HepG2 (cell line): Measurements from ENCODE around the gene FKBP1B. TPM values are rescaled to one million over a fixed set of nuclear protein-coding genes. Genes with fewer than 3 reads are reported as not detected.

Experiments
- ARHGAP35 ChIP-seq: sonication (generic); formaldehyde crosslinking; IDR thresholded peaks from 2 replicates; pipeline ENCODE4 v1.9.0; 2022; ENCODE audit warnings: mild to moderate bottlenecking, inconsistent platforms, moderate library complexity, missing genetic modification reagents, borderline replicate concordance
- ASH2L ChIP-seq: fragments of 300-600, 200-600 bp; sonication (generic); IDR thresholded peaks from 2 replicates; pipeline ENCODE4 v1.7.0; 2017; ENCODE audit warnings: low read depth, mild to moderate bottlenecking, moderate library complexity, mixed read lengths, low read length; ENCODE audit not compliant: insufficient read length
- ATF7 ChIP-seq, 2 experiments: fragments of 450-650 bp in 1 of 2; sonication (generic) in 1 of 2; formaldehyde crosslinking in 1 of 2; IDR thresholded peaks; 2 replicates each; pipeline versions ENCODE4 v1.4.0 to v1.6.1; 2016 to 2020; ENCODE audit warnings: antibody characterized with exemption in 1 of 2, mild to moderate bottlenecking in 1 of 2, missing genetic modification reagents in 1 of 2
- DMTF1 ChIP-seq: sonication (generic); formaldehyde crosslinking; IDR thresholded peaks from 2 replicates; pipeline ENCODE4 v1.4.0; 2020; ENCODE audit warnings: mild to moderate bottlenecking, missing genetic modification reagents
- HNF4G ChIP-seq, 2 experiments: sonication (generic) in 1 of 2; formaldehyde crosslinking in 1 of 2; IDR thresholded peaks; 2 replicates each; pipeline versions ENCODE4 v1.4.0 to v1.6.1; 2011 to 2020; ENCODE audit warnings: borderline replicate concordance in 2 of 2, low read depth in 2 of 2, mild to moderate bottlenecking in 2 of 2, low read length in 1 of 2, missing genetic modification reagents in 1 of 2, moderate library complexity in 1 of 2
- PHF20 ChIP-seq: sonication (generic); formaldehyde crosslinking; IDR thresholded peaks from 2 replicates; pipeline ENCODE4 v1.5.0; 2020; ENCODE audit warnings: mild to moderate bottlenecking, missing genetic modification reagents
- SP140L ChIP-seq: sonication (generic); formaldehyde crosslinking; IDR thresholded peaks from 2 replicates; pipeline ENCODE4 v1.4.0; 2020; ENCODE audit warnings: missing genetic modification reagents, borderline replicate concordance
- SSRP1 ChIP-seq: IDR thresholded peaks from 2 replicates; pipeline ENCODE4 v1.6.1; 2016; ENCODE audit warnings: control low read depth
- TBL1XR1 ChIP-seq: fragments of 150-350 bp; IDR thresholded peaks from 2 replicates; pipeline ENCODE4 v1.6.1; 2014; ENCODE audit warnings: borderline replicate concordance, low read length; ENCODE audit not compliant: partially characterized antibody
- ZBTB7A ChIP-seq: sonication (generic); formaldehyde crosslinking; IDR thresholded peaks from 2 replicates; pipeline ENCODE4 v1.8.0; 2022; ENCODE audit warnings: mild to moderate bottlenecking, missing genetic modification reagents
- ZMYM4 ChIP-seq: sonication (generic); formaldehyde crosslinking; IDR thresholded peaks from 2 replicates; pipeline ENCODE4 v1.8.1; 2023; ENCODE audit warnings: mild to moderate bottlenecking, missing genetic modification reagents
- ZNF326 ChIP-seq: sonication (generic); formaldehyde crosslinking; IDR thresholded peaks from 2 replicates; pipeline ENCODE4 v1.4.0; 2020; ENCODE audit warnings: missing genetic modification reagents, borderline replicate concordance
- ZNF333 ChIP-seq: sonication (generic); formaldehyde crosslinking; IDR thresholded peaks from 2 replicates; pipeline ENCODE4 v1.4.0; 2020; ENCODE audit warnings: mild to moderate bottlenecking, missing genetic modification reagents, borderline replicate concordance
- ZNF513 ChIP-seq: sonication (generic); formaldehyde crosslinking; conservative IDR thresholded peaks from 2 replicates; pipeline ENCODE4 v1.5.0; 2020; ENCODE audit warnings: missing genetic modification reagents
- ZNF737 ChIP-seq: sonication (generic); formaldehyde crosslinking; IDR thresholded peaks from 2 replicates; pipeline ENCODE4 v1.5.0; 2020; ENCODE audit warnings: missing genetic modification reagents, mild to moderate bottlenecking, borderline replicate concordance
- polyA plus RNA-seq, 8 experiments: library from polyadenylated mRNA; depleted of rRNA in 3 of 8; stranded (reverse) in 7 of 8; unstranded in 1 of 8; fragments of >200 nt; fragmentation: Illumina TruSeq in 4 of 8; extraction: Trizol in 4 of 8; gene quantifications; 2 replicates each; pipeline versions ENCODE4 v1.2.1 to v1.2.3, GENCODE V29; 2011 to 2016; ENCODE audit warnings: low read depth in 4 of 8, missing spikeins in 1 of 8, mixed read lengths in 1 of 8; ENCODE audit not compliant: insufficient read depth in 1 of 8
- total RNA-seq, 5 experiments: library from RNA; depleted of rRNA; stranded (reverse); fragments of >200 nt; fragmentation: Illumina TruSeq; extraction: Trizol; gene quantifications; 2 replicates each; pipeline ENCODE4 v1.2.3, GENCODE V29; 2016; ENCODE audit warnings: low read depth in 1 of 5
- TF ChIP-seq, protein P1 (sequence below): IDR thresholded peaks from 2 replicates; pipeline ENCODE4 v1.6.1; 2016; ENCODE audit warnings: missing compliant biosample characterization, missing genetic modification reagents, borderline replicate concordance
- TF ChIP-seq, protein P2 (sequence below): sonication (generic); formaldehyde crosslinking; IDR thresholded peaks from 2 replicates; pipeline ENCODE4 v1.5.0; 2020; ENCODE audit warnings: mild to moderate bottlenecking, missing genetic modification reagents
- TF ChIP-seq, protein P3 (sequence below): sonication (generic); formaldehyde crosslinking; IDR thresholded peaks from 2 replicates; pipeline ENCODE4 v1.4.0; 2020; ENCODE audit warnings: missing genetic modification reagents, borderline replicate concordance

The FKBP1B gene
- total and polyA plus RNA-seq, 2 of the 13 experiments (the other 11 are each of a cell fraction or from before 2014, with no cell fraction given) = 35.2 to 96.3 TPM

DNA sequence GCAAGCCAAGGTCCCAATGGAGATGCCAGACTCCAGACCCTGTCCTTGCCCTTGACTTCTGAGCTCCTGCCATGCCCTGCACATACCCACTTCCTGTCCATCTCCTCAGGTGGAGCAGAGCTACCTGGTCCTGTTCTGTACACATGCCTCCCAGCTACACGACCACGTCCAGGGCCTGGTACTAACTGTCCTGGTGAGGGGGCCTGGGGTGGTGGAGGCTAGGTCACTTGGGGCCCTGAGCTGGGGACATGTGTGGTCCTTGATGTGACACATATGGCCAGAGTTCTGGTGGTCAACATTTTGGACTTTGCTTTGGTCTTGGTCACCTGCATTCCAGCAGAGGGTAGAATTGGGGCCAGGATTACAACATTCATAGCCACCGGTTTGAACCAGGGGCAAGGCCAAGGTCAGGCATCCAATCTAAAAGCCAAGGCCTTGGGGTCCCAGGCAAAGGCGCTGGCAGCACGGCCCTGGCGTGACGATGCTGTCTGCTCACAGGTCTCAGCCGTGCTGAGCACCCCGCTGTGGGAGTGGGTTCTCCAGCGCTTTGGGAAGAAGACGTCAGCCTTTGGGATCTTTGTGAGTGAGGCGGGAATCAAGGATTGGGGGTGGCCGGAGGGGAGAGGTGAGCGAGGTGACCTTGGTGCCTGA lies 27.1 kb upstream of the FKBP1B start (continued):
- TF ChIP-seq, protein P1, sequence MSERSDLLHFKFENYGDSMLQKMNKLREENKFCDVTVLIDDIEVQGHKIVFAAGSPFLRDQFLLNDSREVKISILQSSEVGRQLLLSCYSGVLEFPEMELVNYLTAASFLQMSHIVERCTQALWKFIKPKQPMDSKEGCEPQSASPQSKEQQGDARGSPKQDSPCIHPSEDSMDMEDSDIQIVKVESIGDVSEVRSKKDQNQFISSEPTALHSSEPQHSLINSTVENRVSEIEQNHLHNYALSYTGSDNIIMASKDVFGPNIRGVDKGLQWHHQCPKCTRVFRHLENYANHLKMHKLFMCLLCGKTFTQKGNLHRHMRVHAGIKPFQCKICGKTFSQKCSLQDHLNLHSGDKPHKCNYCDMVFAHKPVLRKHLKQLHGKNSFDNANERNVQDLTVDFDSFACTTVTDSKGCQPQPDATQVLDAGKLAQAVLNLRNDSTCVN (CRISPR knock-in tag) = no peak; the same call in 1 of the 2 replicates
- TF ChIP-seq ATF7 (IDR thresholded peaks at IDR 0.05) = no peak
- TF ChIP-seq ATF7 (CRISPR knock-in tag; IDR thresholded peaks at IDR 0.05) = peak; percentile 30; the same call in 1 of the 2 replicates
- no peak for TF ChIP-seq SSRP1 (CRISPR knock-in tag)
- TF ChIP-seq ZNF513 (CRISPR knock-in tag) = no peak
- TF ChIP-seq PHF20 (CRISPR knock-in tag) = no peak
- TF ChIP-seq ZNF737 = no peak
- no peak for TF ChIP-seq DMTF1 (CRISPR knock-in tag)
- peak; percentile 97 for TF ChIP-seq TBL1XR1
- no peak for TF ChIP-seq ZNF326 (CRISPR knock-in tag)
- peak; percentile 90 for TF ChIP-seq HNF4G (IDR thresholded peaks at IDR 0.05; ENCODE audit: borderline replicate concordance, low read depth, low read length)
- TF ChIP-seq HNF4G (CRISPR knock-in tag; IDR thresholded peaks at IDR 0.05; ENCODE audit: borderline replicate concordance, low read depth) = peak; percentile 96
- no peak; the same call in 1 of the 2 replicates for TF ChIP-seq ARHGAP35 (CRISPR knock-in tag)
- TF ChIP-seq ZBTB7A (CRISPR knock-in tag) = no peak; the same call in 1 of the 2 replicates
- peak; percentile 83 for TF ChIP-seq ZMYM4 (CRISPR knock-in tag)
- no peak for TF ChIP-seq SP140L
- TF ChIP-seq, protein P2, sequence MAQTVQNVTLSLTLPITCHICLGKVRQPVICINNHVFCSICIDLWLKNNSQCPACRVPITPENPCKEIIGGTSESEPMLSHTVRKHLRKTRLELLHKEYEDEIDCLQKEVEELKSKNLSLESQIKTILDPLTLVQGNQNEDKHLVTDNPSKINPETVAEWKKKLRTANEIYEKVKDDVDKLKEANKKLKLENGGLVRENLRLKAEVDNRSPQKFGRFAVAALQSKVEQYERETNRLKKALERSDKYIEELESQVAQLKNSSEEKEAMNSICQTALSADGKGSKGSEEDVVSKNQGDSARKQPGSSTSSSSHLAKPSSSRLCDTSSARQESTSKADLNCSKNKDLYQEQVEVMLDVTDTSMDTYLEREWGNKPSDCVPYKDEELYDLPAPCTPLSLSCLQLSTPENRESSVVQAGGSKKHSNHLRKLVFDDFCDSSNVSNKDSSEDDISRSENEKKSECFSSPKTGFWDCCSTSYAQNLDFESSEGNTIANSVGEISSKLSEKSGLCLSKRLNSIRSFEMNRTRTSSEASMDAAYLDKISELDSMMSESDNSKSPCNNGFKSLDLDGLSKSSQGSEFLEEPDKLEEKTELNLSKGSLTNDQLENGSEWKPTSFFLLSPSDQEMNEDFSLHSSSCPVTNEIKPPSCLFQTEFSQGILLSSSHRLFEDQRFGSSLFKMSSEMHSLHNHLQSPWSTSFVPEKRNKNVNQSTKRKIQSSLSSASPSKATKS (CRISPR knock-in tag) = no peak
- TF ChIP-seq ASH2L = peak; percentile 53
- TF ChIP-seq, protein P3, sequence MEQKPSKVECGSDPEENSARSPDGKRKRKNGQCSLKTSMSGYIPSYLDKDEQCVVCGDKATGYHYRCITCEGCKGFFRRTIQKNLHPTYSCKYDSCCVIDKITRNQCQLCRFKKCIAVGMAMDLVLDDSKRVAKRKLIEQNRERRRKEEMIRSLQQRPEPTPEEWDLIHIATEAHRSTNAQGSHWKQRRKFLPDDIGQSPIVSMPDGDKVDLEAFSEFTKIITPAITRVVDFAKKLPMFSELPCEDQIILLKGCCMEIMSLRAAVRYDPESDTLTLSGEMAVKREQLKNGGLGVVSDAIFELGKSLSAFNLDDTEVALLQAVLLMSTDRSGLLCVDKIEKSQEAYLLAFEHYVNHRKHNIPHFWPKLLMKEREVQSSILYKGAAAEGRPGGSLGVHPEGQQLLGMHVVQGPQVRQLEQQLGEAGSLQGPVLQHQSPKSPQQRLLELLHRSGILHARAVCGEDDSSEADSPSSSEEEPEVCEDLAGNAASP (CRISPR knock-in tag) = peak; percentile 95; the same call in 1 of the 2 replicates
- TF ChIP-seq ZNF333 (CRISPR knock-in tag) = 0 out of 2 replicates have a peak, but pooled peaks have one; percentile 16
